HepG2 (cell line): ENCODE data around the gene MORN1. TPM values are rescaled to one million over a fixed set of nuclear protein-coding genes. Genes with fewer than 3 reads are reported as not detected.
A peak's percentile ranks its signal among the peaks of the same experiment; 100 is the strongest.

Experiments
- AGO2 ChIP-seq: fragments of 200-400 bp; formaldehyde crosslinking; optimal IDR thresholded peaks from 2 replicates; pipeline ENCODE3; 2017; ENCODE audit warnings: mild to moderate bottlenecking, low read depth, low read length, moderate library complexity
- AHR ChIP-seq: IDR thresholded peaks from 2 replicates; pipeline ENCODE4 v1.6.1; 2018; ENCODE audit warnings: missing genetic modification reagents, missing compliant biosample characterization
- CAMTA2 ChIP-seq: sonication (generic); formaldehyde crosslinking; IDR thresholded peaks from 2 replicates; pipeline ENCODE4 v1.4.0; 2020; ENCODE audit warnings: mild to moderate bottlenecking, missing genetic modification reagents, borderline replicate concordance
- CERS6 ChIP-seq: sonication (generic); formaldehyde crosslinking; IDR thresholded peaks from 2 replicates; pipeline ENCODE4 v1.5.0; 2020; ENCODE audit warnings: missing genetic modification reagents
- GATAD2A ChIP-seq: IDR thresholded peaks from 2 replicates; pipeline ENCODE4 v1.6.1; 2016
- GPN1 ChIP-seq: sonication (generic); formaldehyde crosslinking; IDR thresholded peaks from 2 replicates; pipeline ENCODE4 v1.5.1; 2020; ENCODE audit warnings: missing genetic modification reagents, borderline replicate concordance
- HMGXB4 ChIP-seq, 2 experiments: sonication (generic) in 1 of 2; formaldehyde crosslinking in 1 of 2; IDR thresholded peaks; 2 replicates each; pipeline versions ENCODE4 v1.4.0 to v1.6.1; 2018 to 2020; ENCODE audit warnings: missing genetic modification reagents in 2 of 2, borderline replicate concordance in 1 of 2, low read depth in 1 of 2, mild to moderate bottlenecking in 1 of 2, missing biosample characterization in 1 of 2
- KDM2A ChIP-seq: sonication (generic); formaldehyde crosslinking; IDR thresholded peaks from 2 replicates; pipeline ENCODE4 v1.4.0; 2020; ENCODE audit warnings: low read depth, missing genetic modification reagents, borderline replicate concordance
- KDM3A ChIP-seq: IDR thresholded peaks from 2 replicates; pipeline ENCODE4 v1.6.1; 2018; ENCODE audit warnings: low read depth, missing compliant biosample characterization
- TARDBP ChIP-seq: sonication (generic); formaldehyde crosslinking; IDR thresholded peaks from 2 replicates; pipeline ENCODE4 v1.8.0; 2022; ENCODE audit warnings: mild to moderate bottlenecking, missing genetic modification reagents
- ZBTB37 ChIP-seq: sonication (generic); formaldehyde crosslinking; IDR thresholded peaks from 2 replicates; pipeline ENCODE4 v1.4.0; 2020; ENCODE audit warnings: mild to moderate bottlenecking, missing genetic modification reagents
- ZBTB42 ChIP-seq: sonication (generic); formaldehyde crosslinking; IDR thresholded peaks from 2 replicates; pipeline ENCODE4 v1.5.0; 2020; ENCODE audit warnings: mild to moderate bottlenecking, missing genetic modification reagents
- ZC3H13 ChIP-seq: sonication (generic); formaldehyde crosslinking; IDR thresholded peaks from 2 replicates; pipeline ENCODE4 v1.8.1; 2023; ENCODE audit warnings: mild to moderate bottlenecking, missing genetic modification reagents, moderate library complexity
- ZIK1 ChIP-seq: sonication (generic); formaldehyde crosslinking; IDR thresholded peaks from 2 replicates; pipeline ENCODE4 v1.5.0; 2020; ENCODE audit warnings: mild to moderate bottlenecking, low read depth, missing genetic modification reagents, borderline replicate concordance
- ZMAT3 ChIP-seq: sonication (generic); formaldehyde crosslinking; conservative IDR thresholded peaks from 2 replicates; pipeline ENCODE4 v1.7.0; 2021; ENCODE audit warnings: missing genetic modification reagents
- ZNF331 ChIP-seq: sonication (generic); formaldehyde crosslinking; IDR thresholded peaks from 2 replicates; pipeline ENCODE4 v1.4.0; 2020; ENCODE audit warnings: missing genetic modification reagents
- ZNF605 ChIP-seq: sonication (generic); formaldehyde crosslinking; IDR thresholded peaks from 2 replicates; pipeline ENCODE4 v1.8.0; 2022; ENCODE audit warnings: mild to moderate bottlenecking, missing genetic modification reagents
- ZNF720 ChIP-seq: sonication (generic); formaldehyde crosslinking; IDR thresholded peaks from 2 replicates; pipeline ENCODE4 v1.4.0; 2020; ENCODE audit warnings: missing genetic modification reagents
- ZSCAN5A ChIP-seq: sonication (generic); formaldehyde crosslinking; IDR thresholded peaks from 2 replicates; pipeline ENCODE4 v1.8.0; 2022; ENCODE audit warnings: mild to moderate bottlenecking, missing genetic modification reagents, borderline replicate concordance
- polyA plus RNA-seq, 8 experiments: library from polyadenylated mRNA; depleted of rRNA in 3 of 8; stranded (reverse) in 7 of 8; unstranded in 1 of 8; fragments of >200 nt; fragmentation: Illumina TruSeq in 4 of 8; extraction: Trizol in 4 of 8; gene quantifications; 2 replicates each; pipeline versions ENCODE4 v1.2.1 to v1.2.3, GENCODE V29; 2011 to 2016; ENCODE audit warnings: low read depth in 4 of 8, missing spikeins in 1 of 8, mixed read lengths in 1 of 8; ENCODE audit not compliant: insufficient read depth in 1 of 8
- total RNA-seq, 5 experiments: library from RNA; depleted of rRNA; stranded (reverse); fragments of >200 nt; fragmentation: Illumina TruSeq; extraction: Trizol; gene quantifications; 2 replicates each; pipeline ENCODE4 v1.2.3, GENCODE V29; 2016; ENCODE audit warnings: low read depth in 1 of 5
- TF ChIP-seq, protein P1 (sequence below): sonication (generic); formaldehyde crosslinking; IDR thresholded peaks from 2 replicates; pipeline ENCODE4 v1.8.0; 2022; ENCODE audit warnings: mild to moderate bottlenecking, missing genetic modification reagents, moderate library complexity
- TF ChIP-seq, protein P2 (sequence below): sonication (generic); formaldehyde crosslinking; IDR thresholded peaks from 2 replicates; pipeline ENCODE4 v1.8.1; 2023; ENCODE audit warnings: mild to moderate bottlenecking, missing genetic modification reagents

The MORN1 gene
- total and polyA plus RNA-seq, 2 of the 13 experiments (the other 11 are each of a cell fraction or from before 2014, with no cell fraction given), result 3.1 to 6.5 TPM

DNA sequence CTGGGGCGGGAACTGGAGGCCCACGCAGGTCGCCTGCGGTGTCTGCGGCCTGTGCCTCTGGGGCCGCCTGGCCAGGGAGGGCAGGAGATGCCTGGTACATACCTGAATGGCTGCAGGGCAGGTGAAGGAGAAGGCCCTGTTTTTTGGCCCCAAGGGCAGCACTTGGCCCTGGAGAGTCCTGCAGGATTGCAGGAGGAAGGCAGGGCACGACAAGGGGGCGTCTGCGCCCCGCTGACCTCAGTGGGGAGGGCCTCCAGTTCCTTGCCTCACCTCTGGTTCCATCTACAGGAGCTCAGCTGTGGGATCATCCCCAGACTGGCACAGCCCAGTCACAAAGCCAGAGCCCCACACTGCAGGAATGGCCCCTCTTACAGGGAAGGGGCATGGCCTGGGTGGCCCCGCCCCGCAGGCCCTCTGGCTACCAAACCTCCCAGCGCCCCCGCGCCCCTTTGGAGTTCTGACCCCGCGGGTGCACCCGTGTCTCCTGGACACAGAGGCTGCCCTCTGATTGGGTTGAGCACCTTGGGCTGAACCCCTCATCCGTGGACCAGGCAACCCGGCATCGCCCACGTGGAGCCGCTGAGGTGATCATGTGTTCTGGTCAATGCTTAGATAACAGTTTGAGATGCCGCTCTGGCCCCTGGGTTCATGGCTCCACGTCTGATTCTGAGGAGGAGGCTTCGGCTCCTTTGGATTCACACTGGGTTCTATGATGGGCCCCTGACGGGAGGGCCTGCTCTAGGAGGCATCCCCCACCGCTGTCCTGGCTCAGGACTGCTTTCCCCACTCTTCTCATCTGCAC, 22.3 kb upstream of the MORN1 start (continued):
- TF ChIP-seq ZSCAN5A, result peak; percentile 59; the same call in 1 of the 2 replicates
- TF ChIP-seq CERS6 (CRISPR knock-in tag), result no peak
- 0 out of 2 replicates have a peak, but pooled peaks have one; percentile 28 for TF ChIP-seq GATAD2A
- TF ChIP-seq TARDBP (CRISPR knock-in tag), result peak; percentile 29; the same call in 1 of the 2 replicates
- TF ChIP-seq KDM2A (CRISPR knock-in tag), result 0 out of 2 replicates have a peak, but pooled peaks have one; percentile 30
- peak; percentile 69 for TF ChIP-seq ZBTB37 (CRISPR knock-in tag)
- no peak for TF ChIP-seq GPN1 (CRISPR knock-in tag)
- TF ChIP-seq ZMAT3, result peak; percentile 26
- TF ChIP-seq CAMTA2 (CRISPR knock-in tag), result no peak; the same call in 1 of the 2 replicates
- TF ChIP-seq AGO2, result peak; percentile 54
- TF ChIP-seq ZNF331 (CRISPR knock-in tag), result 0 out of 2 replicates have a peak, but pooled peaks have one; percentile 10
- TF ChIP-seq ZBTB42, result peak; percentile 7; the same call in 1 of the 2 replicates
- TF ChIP-seq, protein P1, sequence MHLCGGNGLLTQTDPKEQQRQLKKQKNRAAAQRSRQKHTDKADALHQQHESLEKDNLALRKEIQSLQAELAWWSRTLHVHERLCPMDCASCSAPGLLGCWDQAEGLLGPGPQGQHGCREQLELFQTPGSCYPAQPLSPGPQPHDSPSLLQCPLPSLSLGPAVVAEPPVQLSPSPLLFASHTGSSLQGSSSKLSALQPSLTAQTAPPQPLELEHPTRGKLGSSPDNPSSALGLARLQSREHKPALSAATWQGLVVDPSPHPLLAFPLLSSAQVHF (CRISPR knock-in tag), result 0 out of 2 replicates have a peak, but pooled peaks have one; percentile 25
- TF ChIP-seq KDM3A (CRISPR knock-in tag), result peak; percentile 27; the same call in 1 of the 2 replicates
- peak; percentile 11 to 27; a peak in 1 of 4 replicates for TF ChIP-seq HMGXB4 (CRISPR knock-in tag; IDR thresholded peaks at IDR 0.05; ENCODE audit: borderline replicate concordance in 1 of 2, low read depth in 1 of 2)
- TF ChIP-seq ZNF720 (CRISPR knock-in tag), result 0 out of 2 replicates have a peak, but pooled peaks have one; percentile 18
- TF ChIP-seq ZIK1, result peak; percentile 27; the same call in 1 of the 2 replicates
- peak; percentile 82 for TF ChIP-seq ZNF605
- peak; percentile 63; the same call in 1 of the 2 replicates for TF ChIP-seq AHR (CRISPR knock-in tag)
- TF ChIP-seq, protein P2, sequence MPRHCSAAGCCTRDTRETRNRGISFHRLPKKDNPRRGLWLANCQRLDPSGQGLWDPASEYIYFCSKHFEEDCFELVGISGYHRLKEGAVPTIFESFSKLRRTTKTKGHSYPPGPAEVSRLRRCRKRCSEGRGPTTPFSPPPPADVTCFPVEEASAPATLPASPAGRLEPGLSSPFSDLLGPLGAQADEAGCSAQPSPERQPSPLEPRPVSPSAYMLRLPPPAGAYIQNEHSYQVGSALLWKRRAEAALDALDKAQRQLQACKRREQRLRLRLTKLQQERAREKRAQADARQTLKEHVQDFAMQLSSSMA, result peak; percentile 23; the same call in 1 of the 2 replicates
- peak; percentile 82; the same call in 1 of the 2 replicates for TF ChIP-seq ZC3H13 (CRISPR knock-in tag)
